ENCODE results near the gene WDFY3.

WDFY3 gene

DNA sequence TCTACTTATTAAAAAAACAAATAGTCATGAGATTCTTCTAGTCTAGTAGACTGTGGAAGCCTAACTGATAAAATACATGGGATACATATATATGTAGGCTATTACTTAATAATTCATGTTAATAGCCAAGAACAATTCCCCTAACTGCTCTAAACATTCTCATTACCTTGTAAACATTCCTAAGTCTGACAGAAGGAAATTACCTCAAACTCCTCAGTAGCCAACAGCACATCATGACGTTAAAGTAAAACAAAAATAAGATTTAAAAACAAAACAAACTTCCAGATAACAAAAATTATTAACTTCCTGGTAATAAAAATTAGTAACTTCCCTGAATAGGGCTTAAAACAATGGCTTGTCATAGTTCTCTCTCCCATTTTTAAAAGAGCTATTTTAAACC lies 109.2 kb downstream of the WDFY3 start:
- no peak for TF ChIP-seq ZFX (IDR thresholded peaks at IDR 0.05)
- TF ChIP-seq, protein P1, sequence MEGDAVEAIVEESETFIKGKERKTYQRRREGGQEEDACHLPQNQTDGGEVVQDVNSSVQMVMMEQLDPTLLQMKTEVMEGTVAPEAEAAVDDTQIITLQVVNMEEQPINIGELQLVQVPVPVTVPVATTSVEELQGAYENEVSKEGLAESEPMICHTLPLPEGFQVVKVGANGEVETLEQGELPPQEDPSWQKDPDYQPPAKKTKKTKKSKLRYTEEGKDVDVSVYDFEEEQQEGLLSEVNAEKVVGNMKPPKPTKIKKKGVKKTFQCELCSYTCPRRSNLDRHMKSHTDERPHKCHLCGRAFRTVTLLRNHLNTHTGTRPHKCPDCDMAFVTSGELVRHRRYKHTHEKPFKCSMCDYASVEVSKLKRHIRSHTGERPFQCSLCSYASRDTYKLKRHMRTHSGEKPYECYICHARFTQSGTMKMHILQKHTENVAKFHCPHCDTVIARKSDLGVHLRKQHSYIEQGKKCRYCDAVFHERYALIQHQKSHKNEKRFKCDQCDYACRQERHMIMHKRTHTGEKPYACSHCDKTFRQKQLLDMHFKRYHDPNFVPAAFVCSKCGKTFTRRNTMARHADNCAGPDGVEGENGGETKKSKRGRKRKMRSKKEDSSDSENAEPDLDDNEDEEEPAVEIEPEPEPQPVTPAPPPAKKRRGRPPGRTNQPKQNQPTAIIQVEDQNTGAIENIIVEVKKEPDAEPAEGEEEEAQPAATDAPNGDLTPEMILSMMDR (conservative IDR thresholded peaks at IDR 0.05), result no peak
- no peak overlapping the region for H3K27ac ChIP-seq

GRCh38 chr4:84856468-84857049 lies 109.9 kb downstream of the WDFY3 start:
- H3K27ac ChIP-seq, result no peak overlapping the region
- TF ChIP-seq ZFX (IDR thresholded peaks at IDR 0.05), result no peak
- TF ChIP-seq, protein P1 (conservative IDR thresholded peaks at IDR 0.05), result no peak

- H3K27ac ChIP-seq, result no peak overlapping the region
- TF ChIP-seq, protein P1 (conservative IDR thresholded peaks at IDR 0.05), result no peak
- no peak for TF ChIP-seq ZFX (IDR thresholded peaks at IDR 0.05)
Measured at GRCh38 chr4:84855774-84856173, 110.7 kb downstream of the WDFY3 start.

DNA sequence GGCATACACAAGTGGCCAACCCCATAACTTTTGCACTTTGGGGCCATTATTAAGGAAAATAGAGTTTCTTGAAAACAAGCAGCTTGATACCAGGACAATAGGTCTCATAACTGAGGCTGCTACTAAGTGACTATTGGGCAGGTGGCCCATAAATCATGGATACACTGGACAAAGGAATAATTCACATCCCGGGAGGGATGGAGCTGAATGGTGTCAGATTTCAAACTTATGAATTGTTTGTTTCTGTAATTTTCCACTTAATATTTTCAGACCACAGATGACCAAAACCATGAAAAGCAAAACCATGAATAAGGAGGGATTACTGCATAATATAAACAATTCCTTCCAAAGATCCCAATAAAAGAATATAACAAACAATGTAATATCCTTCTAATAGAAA lies 114.4 kb downstream of the WDFY3 start:
- TF ChIP-seq, protein P1 (conservative IDR thresholded peaks at IDR 0.05), result no peak
- no peak for TF ChIP-seq ZFX (IDR thresholded peaks at IDR 0.05)
- H3K27ac ChIP-seq, result no peak overlapping the region

DNA sequence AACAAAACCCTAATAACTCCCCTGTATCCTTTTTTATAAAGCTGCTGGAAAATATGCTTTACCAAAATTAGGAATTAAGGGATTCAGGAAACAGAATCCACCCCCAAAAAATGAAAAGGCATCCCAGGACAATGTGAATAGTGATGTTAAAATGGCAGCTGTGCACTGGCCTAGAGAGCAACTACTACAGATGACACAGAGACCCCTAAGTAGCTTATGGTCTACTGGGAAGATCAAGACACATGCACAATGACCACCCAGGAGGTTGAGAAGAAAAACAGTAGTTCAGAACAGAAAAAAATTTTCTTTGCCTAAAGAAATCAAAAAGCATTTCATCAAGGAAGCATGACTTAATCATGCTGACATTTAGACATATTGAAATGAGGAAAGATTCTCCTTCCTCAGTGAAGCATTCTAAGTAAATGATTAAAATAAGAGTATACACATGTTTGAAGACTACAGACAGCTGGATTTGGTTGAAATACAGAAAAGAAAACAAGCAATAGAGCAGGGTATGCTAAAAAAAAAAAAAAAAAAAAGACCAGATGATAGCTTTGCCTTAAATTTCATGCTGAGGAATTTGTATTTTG lies 117.3 kb downstream of the WDFY3 start:
- no peak overlapping the region for H3K27ac ChIP-seq
- TF ChIP-seq, protein P1 (conservative IDR thresholded peaks at IDR 0.05), result no peak
- TF ChIP-seq ZFX (IDR thresholded peaks at IDR 0.05), result no peak

GRCh38 chr4:84848432-84848831 lies 118.1 kb downstream of the WDFY3 start:
- H3K27ac ChIP-seq, result no peak overlapping the region
- no peak for TF ChIP-seq ZFX (IDR thresholded peaks at IDR 0.05)
- TF ChIP-seq, protein P1 (conservative IDR thresholded peaks at IDR 0.05), result no peak

DNA sequence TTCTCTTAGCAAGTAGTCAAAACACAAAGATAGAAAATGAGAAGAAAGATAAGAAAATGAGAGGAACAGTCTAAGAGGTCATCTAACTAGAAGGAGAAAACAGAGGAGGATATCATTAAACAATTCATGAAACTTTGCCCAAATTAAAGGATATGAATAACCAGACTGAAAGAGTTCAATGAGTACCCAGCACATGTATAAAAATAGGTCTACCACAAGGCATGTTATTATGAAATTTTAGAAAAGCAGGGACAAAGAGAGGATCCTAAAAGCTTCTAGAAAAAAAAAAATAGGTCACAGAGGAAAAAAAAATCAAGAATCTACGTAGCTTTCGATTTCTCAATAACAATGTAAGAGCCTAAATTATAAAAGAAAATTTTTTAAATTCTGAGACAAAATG lies 118.5 kb downstream of the WDFY3 start:
- H3K27ac ChIP-seq, result no peak overlapping the region
- TF ChIP-seq, protein P1 (conservative IDR thresholded peaks at IDR 0.05), result no peak
- no peak for TF ChIP-seq ZFX (IDR thresholded peaks at IDR 0.05)

All from C4-2B (cell line).